H1 (cell line): ENCODE data around the gene FTL. TPM values are rescaled to one million over a fixed set of nuclear protein-coding genes. Genes with fewer than 3 reads are reported as not detected.
A peak's percentile ranks its signal among the peaks of the same experiment; 100 is the strongest.

Source experiments
- CTCF ChIA-PET: fragments of 300-600 bp; sonication (Branson Sonifier 250); formaldehyde crosslinking; loops from one replicate; lab custom pipeline; 2021; ENCODE audit not compliant: partially characterized antibody; lab: Charles Lee
- POLR2A ChIA-PET: fragments of 300-600 bp; sonication (Branson Sonifier 250); formaldehyde crosslinking; loops from one replicate; lab custom pipeline; 2021; ENCODE audit warnings: inconsistent platforms; ENCODE audit not compliant: partially characterized antibody; lab: Charles Lee
- DNase-seq, 2 experiments: peaks; one replicate each; pipeline versions ENCODE4 v3.0.0 to v3.0.0-alpha.2; 2010 to 2022; ENCODE audit warnings: low spot score in 2 of 2, low read depth in 1 of 2, mixed read lengths in 1 of 2
- FAIRE-seq: peaks from 2 replicates; lab custom pipeline; 2011; peaks lifted over from hg19 to GRCh38; lab: Jason Lieb, UNC
- H2AFZ ChIP-seq: 2 replicates; pipeline ENCODE4 v1.8.1; 2012; ENCODE audit warnings: low read length, inconsistent platforms
- H2AK5ac ChIP-seq: 2 replicates; pipeline ENCODE4 v1.6.1; 2013; ENCODE audit warnings: low read depth, low read length
- H2BK120ac ChIP-seq: replicated peaks from 2 replicates; pipeline ENCODE3; 2013; ENCODE audit warnings: low read depth, low read length, inconsistent platforms
- H2BK12ac ChIP-seq: 2 replicates; pipeline ENCODE4 v1.6.1; 2013; ENCODE audit warnings: low read depth, low read length
- H2BK15ac ChIP-seq: 2 replicates; pipeline ENCODE4 v1.6.1; 2013; ENCODE audit warnings: low read length
- H2BK20ac ChIP-seq: 2 replicates; pipeline ENCODE4 v1.6.1; 2013; ENCODE audit warnings: low read length
- H2BK5ac ChIP-seq: 2 replicates; pipeline ENCODE4 v1.6.1; 2013; ENCODE audit warnings: low read depth, low read length
- H3K14ac ChIP-seq: 2 replicates; pipeline ENCODE4 v1.6.1; 2013; ENCODE audit warnings: inconsistent platforms; ENCODE audit not compliant: insufficient read length
- H3K18ac ChIP-seq: 2 replicates; pipeline ENCODE4 v1.6.1; 2013; ENCODE audit warnings: low read length; ENCODE audit errors: extremely low read depth
- H3K23ac ChIP-seq: 2 replicates; pipeline ENCODE4 v1.6.1; 2013; ENCODE audit warnings: inconsistent platforms; ENCODE audit not compliant: insufficient read length
- H3K23me2 ChIP-seq: 2 replicates; pipeline ENCODE4 v1.6.1; 2013; ENCODE audit warnings: low read depth, low read length
- H3K27ac ChIP-seq: 2 replicates; pipeline ENCODE4 v1.6.1; 2011; ENCODE audit warnings: low read depth, low read length, inconsistent platforms
- H3K27me3 ChIP-seq, 4 experiments: replicated peaks in 1 of 4; 1 replicate in 1 of 4; 2 replicates in 3 of 4; pipeline versions ENCODE4 v1.6.1 to v1.8.1; 2011 to 2013; ENCODE audit warnings: low read length in 3 of 4, mild to moderate bottlenecking in 3 of 4, inconsistent platforms in 2 of 4, mixed read lengths in 2 of 4, moderate library complexity in 1 of 4; ENCODE audit not compliant: control insufficient read depth in 3 of 4, insufficient read depth in 3 of 4; ENCODE audit errors: extremely low read depth in 1 of 4
- H3K36me3 ChIP-seq, 4 experiments: 2 replicates each; pipeline versions ENCODE4 v1.6.1 to v1.8.1; 2011 to 2013; ENCODE audit warnings: mild to moderate bottlenecking in 4 of 4, low read length in 3 of 4, moderate library complexity in 2 of 4, control low read depth in 1 of 4, inconsistent platforms in 1 of 4; ENCODE audit not compliant: insufficient read depth in 4 of 4, control insufficient read depth in 2 of 4
- H3K4ac ChIP-seq: replicated peaks from 2 replicates; pipeline ENCODE3; 2013; ENCODE audit warnings: low read length, low read depth, mixed read lengths, inconsistent platforms; ENCODE audit not compliant: insufficient read length
- H3K4me1 ChIP-seq, 4 experiments: replicated peaks in 1 of 4; 1 replicate in 1 of 4; 2 replicates in 3 of 4; pipeline versions ENCODE4 v1.6.1 to v1.8.1; 2011 to 2013; ENCODE audit warnings: low read length in 3 of 4, inconsistent platforms in 2 of 4, mixed read lengths in 1 of 4; ENCODE audit not compliant: insufficient read depth in 4 of 4, control insufficient read depth in 3 of 4
- H3K4me2 ChIP-seq, 2 experiments: 2 replicates each; pipeline versions ENCODE4 v1.6.1 to v1.8.1; 2011 to 2013; ENCODE audit warnings: low read depth in 2 of 2, low read length in 2 of 2, control low read depth in 1 of 2, inconsistent platforms in 1 of 2, mild to moderate bottlenecking in 1 of 2; ENCODE audit not compliant: insufficient read depth in 1 of 2
- H3K4me3 ChIP-seq, 4 experiments: fragments of 200-600, 300-600 bp in 1 of 4; sonication (generic), shearing (Covaris generic), sonication (Bioruptor Twin) in 1 of 4; 2 replicates each; pipeline versions ENCODE4 v1.5.1 to v1.8.1; 2011 to 2016; ENCODE audit warnings: low read length in 4 of 4, low read depth in 3 of 4, control low read depth in 2 of 4, inconsistent platforms in 2 of 4, mild to moderate bottlenecking in 2 of 4, mixed read lengths in 1 of 4, moderate library complexity in 1 of 4; ENCODE audit not compliant: insufficient read depth in 2 of 4; ENCODE audit errors: extremely low read depth in 1 of 4
- H3K56ac ChIP-seq: replicated peaks from 2 replicates; pipeline ENCODE3; 2013; ENCODE audit warnings: low read depth, mild to moderate bottlenecking, mixed read lengths, low read length, inconsistent platforms; ENCODE audit not compliant: insufficient read length
- H3K79me1 ChIP-seq: 2 replicates; pipeline ENCODE4 v1.6.1; 2013; ENCODE audit warnings: low read depth, low read length, control low read depth
- H3K79me2 ChIP-seq, 2 experiments: 2 replicates each; pipeline versions ENCODE4 v1.6.1 to v1.8.1; 2012 to 2013; ENCODE audit warnings: low read length in 2 of 2, mild to moderate bottlenecking in 2 of 2, inconsistent platforms in 1 of 2; ENCODE audit not compliant: insufficient read depth in 2 of 2, control insufficient read depth in 1 of 2
- H3K9ac ChIP-seq, 4 experiments: replicated peaks in 1 of 4; 1 replicate in 1 of 4; 2 replicates in 3 of 4; pipeline versions ENCODE4 v1.6.1 to v1.8.1; 2011 to 2013; ENCODE audit warnings: low read depth in 3 of 4, low read length in 3 of 4, control low read depth in 2 of 4, mild to moderate bottlenecking in 2 of 4, moderate library complexity in 2 of 4, inconsistent platforms in 1 of 4; ENCODE audit errors: extremely low read depth in 1 of 4
- H3K9me3 ChIP-seq, 2 experiments: 2 replicates each; pipeline versions ENCODE4 v1.6.1 to v1.8.1; 2012 to 2013; ENCODE audit warnings: mild to moderate bottlenecking in 2 of 2, moderate library complexity in 2 of 2, control low read depth in 1 of 2, inconsistent platforms in 1 of 2, low read depth in 1 of 2, low read length in 1 of 2, mixed read lengths in 1 of 2; ENCODE audit not compliant: insufficient read depth in 2 of 2
- H4K20me1 ChIP-seq, 2 experiments: replicated peaks in 1 of 2; 2 replicates each; pipeline versions ENCODE3 to v1.8.1; 2011 to 2013; ENCODE audit warnings: inconsistent platforms in 2 of 2, low read length in 2 of 2, mild to moderate bottlenecking in 1 of 2; ENCODE audit not compliant: insufficient read depth in 2 of 2, control insufficient read depth in 1 of 2
- H4K5ac ChIP-seq: 2 replicates; pipeline ENCODE4 v1.6.1; 2013; ENCODE audit warnings: low read length, low read depth, mixed read lengths, inconsistent platforms; ENCODE audit not compliant: insufficient read length
- H4K8ac ChIP-seq: 2 replicates; pipeline ENCODE4 v1.8.0; 2013; ENCODE audit warnings: mild to moderate bottlenecking, moderate library complexity, low read length, inconsistent platforms; ENCODE audit not compliant: insufficient read depth; ENCODE audit errors: extremely low read depth
- H4K91ac ChIP-seq: replicated peaks from 2 replicates; pipeline ENCODE3; 2013; ENCODE audit warnings: low read length, mixed read lengths, inconsistent platforms; ENCODE audit not compliant: insufficient read length
- CBX8 ChIP-seq: fragments of 300-800, 300-1000 bp; sonication (generic); IDR thresholded peaks from 2 replicates; pipeline ENCODE4 v1.7.1; 2016; ENCODE audit warnings: low read depth, low read length, borderline replicate concordance
- KDM1A ChIP-seq: fragments of 200-600, 300-600 bp; sonication (generic); IDR thresholded peaks from 2 replicates; pipeline ENCODE4 v1.7.1; 2016; ENCODE audit warnings: mild to moderate bottlenecking, low read length, borderline replicate concordance
- NANOG ChIP-seq: IDR thresholded peaks from 2 replicates; pipeline ENCODE4 v1.6.1; 2011; ENCODE audit warnings: low read length, low read depth, mild to moderate bottlenecking, inconsistent platforms; ENCODE audit not compliant: insufficient read depth, poor library complexity, severe bottlenecking
- POLR2AphosphoS5 ChIP-seq: IDR thresholded peaks from 2 replicates; pipeline ENCODE4 v1.6.1; 2011; ENCODE audit warnings: low read depth, low read length
- YY1 ChIP-seq: IDR thresholded peaks from 2 replicates; pipeline ENCODE4 v1.6.1; 2011; ENCODE audit warnings: low read depth, mild to moderate bottlenecking, low read length
- WGBS, 2 experiments: shearing (Covaris generic) in 1 of 2; methylation state at CpG; one replicate each; pipeline versions ENCODE4 v1.1.6 to v1.1.7; 2013 to 2015; ENCODE audit warnings: low lambda C conversion rate in 2 of 2, mixed read lengths in 2 of 2, inconsistent platforms in 1 of 2, low coverage in 1 of 2, missing lambda C conversion rate in 1 of 2; ENCODE audit not compliant: insufficient replicate concordance in 2 of 2, insufficient coverage in 1 of 2, insufficient read length in 1 of 2; ENCODE audit errors: extremely low coverage in 1 of 2, missing lambda C conversion rate in 1 of 2; 5-methylcytosine and 5-hydroxymethylcytosine counted together
- polyA plus RNA-seq, 7 experiments: library from polyadenylated mRNA; depleted of rRNA in 3 of 7; stranded (reverse) in 5 of 7; unstranded in 2 of 7; fragments of >200 nt in 5 of 7; fragments of 200-250 nt in 2 of 7; gene quantifications; 1 replicate in 5 of 7; 2 replicates in 1 of 7; 4 replicates in 1 of 7; pipeline versions ENCODE4 v1.2.1 to v1.2.3, GENCODE V29; 2011 to 2013; ENCODE audit warnings: missing spikeins in 2 of 7, mixed read lengths in 2 of 7
- total RNA-seq: library from RNA; stranded (reverse); fragmentation: NEBNext Ultra II Directional; extraction: Animal tissue kit (Norgen Biotek cat#: 25700); gene quantifications from 2 replicates; pipeline ENCODE4 v1.2.1, GENCODE V29; 2021

FTL gene
- total and polyA plus RNA-seq, 2 of the 8 experiments (the other 6 are each of a cell fraction or from before 2014, with no cell fraction given) = 1,751 to 2,427 TPM

DNA sequence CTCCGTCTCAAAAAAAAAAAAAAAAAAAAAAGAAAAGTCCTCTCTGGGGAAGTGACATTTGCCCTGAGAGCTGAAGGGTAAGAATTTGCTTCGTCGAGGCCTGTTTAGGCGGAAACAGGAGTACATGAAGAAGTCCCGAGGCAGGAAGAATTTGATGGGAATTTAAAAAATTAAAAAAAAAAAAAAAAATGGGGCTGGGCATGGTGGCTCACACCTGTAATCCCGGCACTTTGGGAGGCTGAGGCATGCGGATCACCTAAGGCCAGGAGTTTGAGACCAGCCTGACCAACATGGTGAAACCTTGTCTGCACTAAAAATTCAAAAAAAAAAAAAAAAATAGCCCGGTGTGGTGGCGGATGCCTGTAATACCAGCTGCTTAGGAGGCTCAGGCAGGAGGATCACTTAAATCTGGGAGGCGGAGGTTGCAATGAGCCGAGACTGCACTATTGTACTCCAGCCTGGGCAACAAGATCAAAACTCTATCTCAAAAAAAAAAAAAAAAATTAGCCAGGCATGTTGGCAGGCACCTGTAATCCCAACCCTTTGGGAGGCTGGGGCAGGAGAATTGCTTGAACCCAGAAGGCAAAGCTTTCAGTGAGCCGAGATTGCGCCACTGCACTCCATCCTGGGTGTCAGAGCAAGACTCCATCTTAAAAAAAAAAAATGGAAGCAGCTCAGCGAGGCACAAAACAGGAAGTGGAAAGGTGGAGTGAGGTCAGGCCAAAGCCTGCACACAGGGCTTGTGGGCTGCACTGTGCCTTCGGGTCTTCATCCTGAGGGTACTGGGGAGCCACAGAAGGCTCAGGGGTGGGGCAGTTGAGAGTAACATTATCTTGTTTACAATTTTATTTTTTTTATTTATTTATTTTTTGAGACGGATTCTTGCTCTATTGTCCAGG lies 5.5 kb upstream of the FTL start:
- peaks cover 3% of the 10 kb centered on the region for H3K79me1 ChIP-seq
- H3K4ac ChIP-seq = no peak overlapping the region
- no peak overlapping the region for H4K8ac ChIP-seq
- ChIA-PET POLR2A (interaction anchor here (0.7 to 2.9 kb wide), 10 partner anchors 8 to 325 kb away, joined by 3 to 16 read pairs (median 4); partner anchors contain the start of gene DHDH), CTCF (interaction anchor here (0.6 to 2.9 kb wide), 2 partner anchors 11 to 215 kb away, joined by 3 to 11 read pairs; no protein-coding TSS in a partner anchor)
- peaks cover 9 to 23% (median 11%) of the 10 kb centered on the region in 4 experiments; a peak in 6 of 8 replicates for H3K36me3 ChIP-seq
- peaks cover 2 to 9% of the 10 kb centered on the region in 2 experiments for H4K20me1 ChIP-seq
- no peak overlapping the region for H3K14ac ChIP-seq
- TF ChIP-seq POLR2AphosphoS5 = peak; percentile 56; the same call in 1 of the 2 replicates
- TF ChIP-seq YY1 = no peak
- no peak for TF ChIP-seq CBX8
- no peak for TF ChIP-seq KDM1A
- TF ChIP-seq NANOG = no peak
- no peak overlapping the region for H2BK5ac ChIP-seq
- no peak for FAIRE-seq
- no peak overlapping the region for H3K56ac ChIP-seq
- DNase-seq = no peak
- H3K4me2 ChIP-seq = no peak overlapping the region
- H3K18ac ChIP-seq = no peak overlapping the region
- no peak overlapping the region for H2BK120ac ChIP-seq
- peaks cover 0 to 19% of the 10 kb centered on the region in 2 experiments; a peak in 2 of 4 replicates for H3K79me2 ChIP-seq
- no peak overlapping the region for H3K4me3 ChIP-seq
- H3K27me3 ChIP-seq = no peaks in the 10 kb centered on the region
- H3K27ac ChIP-seq = no peak overlapping the region
- H2BK15ac ChIP-seq = no peak overlapping the region
- no peak overlapping the region for H4K91ac ChIP-seq
- H4K5ac ChIP-seq = no peak overlapping the region
- H2AK5ac ChIP-seq = no peak overlapping the region
- H3K9ac ChIP-seq = no peak overlapping the region
- H3K23me2 ChIP-seq = peaks cover 10% of the 10 kb centered on the region; the same call in 1 of the 2 replicates
- H2BK20ac ChIP-seq = no peak overlapping the region
- H3K4me1 ChIP-seq = peaks cover 4 to 27% (median 17%) of the 10 kb centered on the region in 4 experiments
- no peak overlapping the region for H2BK12ac ChIP-seq
- H3K23ac ChIP-seq = no peak overlapping the region
- H3K9me3 ChIP-seq = no peaks in the 10 kb centered on the region
- 86% methylated on average over 11 of the region's 16 CpGs; no CpG with 5 or more reads in 1 of the 2 experiments for WGBS, 2 experiments
- no peak overlapping the region for H2AFZ ChIP-seq
